GM18517 (cell line): ENCODE measurements around the gene VAMP1.
A peak's percentile ranks its signal among the peaks of the same experiment; 100 is the strongest.

ENCODE experiments used
- ATAC-seq: cut with Tn5 transposase; IDR thresholded peaks from one replicate; pipeline ENCODE4 v1.9.1; 2021; ENCODE audit warnings: mild to moderate bottlenecking, moderate library complexity; ENCODE audit not compliant: unreplicated experiment

The VAMP1 gene

GRCh38 chr12:6426882-6427671, 43.4 kb downstream of the VAMP1 start:
- peak; percentile 63 for ATAC-seq

DNA sequence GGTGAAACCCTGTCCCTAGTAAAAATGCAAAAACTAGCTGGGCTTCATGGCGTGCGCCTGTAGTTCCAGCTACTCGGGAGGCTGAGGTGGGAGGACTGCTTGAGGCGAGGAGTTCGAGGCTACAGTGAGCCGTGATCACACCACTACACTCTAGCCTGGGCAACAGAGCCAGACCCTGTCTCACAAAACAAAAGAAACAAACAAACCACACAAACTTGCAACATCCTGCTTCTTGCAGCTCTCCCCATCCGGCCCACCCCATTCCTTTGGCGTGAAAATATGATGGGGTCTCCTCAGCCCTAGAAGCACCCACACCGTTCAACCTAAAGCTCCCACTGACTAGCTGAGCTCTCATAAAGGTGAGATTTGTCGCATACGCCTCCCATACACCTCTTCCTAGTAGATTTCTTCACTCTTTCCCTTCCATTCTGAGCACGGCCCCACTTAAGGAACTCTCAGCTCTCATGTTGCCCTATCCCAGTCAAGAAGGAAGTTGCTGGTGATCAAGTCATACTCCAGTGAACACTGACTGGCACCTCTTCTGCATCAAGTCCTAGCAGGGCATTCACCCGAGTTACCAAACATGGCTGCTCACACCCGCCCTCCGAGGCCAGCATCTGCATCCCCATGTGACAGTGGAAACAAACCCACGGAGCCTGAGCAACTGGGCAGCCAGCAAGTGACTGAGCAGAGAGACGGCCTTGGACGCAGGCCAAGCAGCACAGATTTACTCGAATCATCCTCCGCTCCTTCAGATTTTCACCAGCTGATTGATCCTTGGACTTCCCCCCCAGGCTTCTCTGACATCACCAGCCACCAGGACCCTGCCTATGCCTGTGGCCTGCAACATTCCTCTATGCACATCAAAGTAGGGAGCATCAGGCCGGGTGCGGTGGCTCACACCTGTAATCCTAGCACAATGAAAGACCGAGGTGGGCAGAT, 44.6 kb downstream of the VAMP1 start:
- ATAC-seq = no peak

GRCh38 chr12:6424866-6425265, 45.6 kb downstream of the VAMP1 start:
- no peak for ATAC-seq

GRCh38 chr12:6424008-6424347, 46.5 kb downstream of the VAMP1 start:
- ATAC-seq = no peak

DNA sequence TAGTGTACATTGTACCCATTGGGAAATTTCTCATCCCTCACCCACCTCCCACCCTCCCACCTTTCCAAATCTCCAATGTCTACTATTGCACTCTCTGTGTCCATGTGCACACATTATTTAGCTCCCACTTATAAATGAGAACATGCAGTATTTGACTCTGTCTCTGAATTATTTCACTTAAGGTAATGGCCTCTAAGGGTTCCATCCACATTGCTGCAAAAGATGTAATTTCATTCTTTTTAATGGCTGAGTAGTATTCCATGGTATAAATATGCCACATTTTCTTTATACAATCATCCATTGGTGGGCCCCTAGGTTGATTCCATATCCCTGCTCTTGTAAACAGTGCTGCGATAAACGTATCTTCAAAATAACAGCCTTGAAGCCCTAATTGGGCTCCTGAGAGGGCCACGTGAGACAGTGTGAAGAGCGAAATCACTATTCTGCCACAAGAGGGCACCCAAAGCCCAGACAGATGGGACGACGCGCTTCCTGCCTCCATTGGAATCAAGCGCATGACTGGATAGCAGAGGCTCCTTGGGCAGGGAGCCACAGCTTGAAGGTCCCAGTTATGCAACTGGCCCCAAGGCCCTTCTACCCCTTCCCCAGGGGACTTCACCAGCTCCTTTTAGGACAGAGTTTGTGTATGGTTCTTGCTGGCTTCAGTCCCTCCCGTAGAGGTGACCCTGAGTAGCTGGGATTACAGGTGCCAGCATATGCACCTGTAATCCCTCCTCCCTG, 47.0 kb downstream of the VAMP1 start:
- no peak for ATAC-seq

- ATAC-seq = no peak
Observed at GRCh38 chr12:6420364-6420763, 50.1 kb downstream of the VAMP1 start.

- ATAC-seq = no peak
Observed at GRCh38 chr12:6418796-6419195, 51.7 kb downstream of the VAMP1 start.

GRCh38 chr12:6416596-6416995, 53.9 kb downstream of the VAMP1 start:
- ATAC-seq = no peak
